ENCODE data around the gene RPL11.

Gene RPL11

GRCh38 chr1:23736437-23737134, 45.0 kb downstream of the RPL11 start:
- DNase-seq, result no peak

GRCh38 chr1:23741609-23742008, 50.0 kb downstream of the RPL11 start:
- no peak for DNase-seq

- DNase-seq, result no peak
These were observed 51.2 kb downstream of the RPL11 start for GRCh38 chr1:23742670-23743286.

GRCh38 chr1:23743287-23744152, 51.9 kb downstream of the RPL11 start, which contains the start of gene ELOA:
TSS of gene ELOA (plus strand) at chr1:23743471. CDS start at chr1:23743504, 33 bp downstream.
- no peak for DNase-seq

- DNase-seq, result no peak
These were observed 53.9 kb downstream of the RPL11 start for GRCh38 chr1:23745515-23745914.

All from DMS153 (cell line).